ENCODE data around the gene UBE3D.
A peak's percentile ranks its signal among the peaks of the same experiment; 100 is the strongest.

Gene UBE3D, protein sequence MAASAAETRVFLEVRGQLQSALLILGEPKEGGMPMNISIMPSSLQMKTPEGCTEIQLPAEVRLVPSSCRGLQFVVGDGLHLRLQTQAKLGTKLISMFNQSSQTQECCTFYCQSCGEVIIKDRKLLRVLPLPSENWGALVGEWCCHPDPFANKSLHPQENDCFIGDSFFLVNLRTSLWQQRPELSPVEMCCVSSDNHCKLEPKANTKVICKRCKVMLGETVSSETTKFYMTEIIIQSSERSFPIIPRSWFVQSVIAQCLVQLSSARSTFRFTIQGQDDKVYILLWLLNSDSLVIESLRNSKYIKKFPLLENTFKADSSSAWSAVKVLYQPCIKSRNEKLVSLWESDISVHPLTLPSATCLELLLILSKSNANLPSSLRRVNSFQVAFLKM

DNA sequence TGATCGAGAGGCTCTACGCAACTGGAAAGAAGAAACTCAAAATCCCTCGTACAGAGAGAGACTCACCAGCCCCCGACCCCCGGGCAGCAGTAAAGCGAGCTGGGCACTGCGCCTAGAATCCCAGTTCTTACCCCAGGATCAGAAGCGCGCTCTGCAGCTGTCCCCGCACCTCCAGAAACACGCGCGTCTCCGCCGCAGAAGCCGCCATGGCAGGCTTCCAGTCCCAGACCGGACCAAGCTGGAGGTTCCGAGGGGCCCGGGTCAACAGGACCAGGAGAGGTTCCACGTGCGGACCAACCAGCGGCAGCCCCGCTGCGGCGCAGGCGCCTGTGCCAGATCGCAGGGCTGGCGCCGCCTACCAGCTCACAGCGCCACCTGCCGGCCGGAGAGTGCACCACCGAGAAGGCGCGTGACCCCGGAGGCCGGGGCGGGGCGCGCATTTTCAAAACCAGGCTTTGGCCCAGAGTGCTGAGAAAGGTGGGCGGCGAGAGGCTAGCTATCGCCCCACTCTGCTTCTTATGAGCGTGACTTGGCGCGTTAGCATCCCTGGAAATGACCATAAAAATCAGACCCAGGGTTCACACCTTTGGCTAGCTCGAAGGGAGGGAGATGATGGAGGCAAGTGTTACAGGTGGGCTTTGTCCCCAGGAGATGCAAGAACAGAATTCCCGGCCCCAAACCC lies at the start of gene UBE3D:
Gene UBE3D, minus strand, starts transcription at position 331 of the 682 bp plus-strand sequence. Its CDS starts 123 bp downstream, at position 208.
- peak; percentile 89 for DNase-seq (ENCODE audit: low spot score)

DNA sequence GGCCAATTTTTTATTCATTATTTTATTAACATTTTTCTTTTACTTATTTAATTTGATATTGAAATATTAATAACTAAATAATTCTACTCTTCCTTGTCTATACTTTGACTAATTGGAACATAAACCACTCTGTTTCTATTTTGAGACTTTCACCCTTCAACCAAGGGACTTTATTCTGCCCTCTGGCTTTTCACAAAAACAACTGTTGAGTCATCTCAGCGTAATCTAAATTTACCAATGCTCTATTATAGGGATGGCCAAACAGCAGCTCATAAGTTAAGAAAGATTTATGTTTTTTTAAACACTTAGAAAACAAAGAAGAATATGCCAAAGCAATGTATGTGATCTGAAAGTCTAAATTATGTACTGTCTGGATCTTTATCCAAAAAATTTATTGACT lies 48.5 kb upstream of the UBE3D start:
- no peak for DNase-seq (ENCODE audit: low spot score)

DNA sequence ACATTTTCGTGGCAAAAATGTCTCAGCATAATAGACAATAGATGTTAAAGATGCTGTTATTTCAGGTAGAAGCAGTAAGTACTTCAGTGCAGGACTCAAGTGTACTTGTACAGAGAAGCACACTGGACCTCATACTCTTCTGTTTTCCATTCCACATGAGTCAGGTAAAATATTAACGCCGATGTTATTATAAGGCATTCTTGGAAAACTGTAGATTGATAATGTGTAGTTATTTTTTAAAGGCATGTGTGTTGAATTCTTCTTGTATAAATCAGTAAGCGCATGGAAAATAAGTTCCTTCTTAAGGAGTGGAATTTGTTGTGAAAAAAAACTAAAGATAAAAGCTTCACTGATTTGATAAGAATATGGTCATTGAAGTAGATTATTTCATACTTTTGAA lies 47.6 kb upstream of the UBE3D start:
- no peak for DNase-seq (ENCODE audit: low spot score)

DNA sequence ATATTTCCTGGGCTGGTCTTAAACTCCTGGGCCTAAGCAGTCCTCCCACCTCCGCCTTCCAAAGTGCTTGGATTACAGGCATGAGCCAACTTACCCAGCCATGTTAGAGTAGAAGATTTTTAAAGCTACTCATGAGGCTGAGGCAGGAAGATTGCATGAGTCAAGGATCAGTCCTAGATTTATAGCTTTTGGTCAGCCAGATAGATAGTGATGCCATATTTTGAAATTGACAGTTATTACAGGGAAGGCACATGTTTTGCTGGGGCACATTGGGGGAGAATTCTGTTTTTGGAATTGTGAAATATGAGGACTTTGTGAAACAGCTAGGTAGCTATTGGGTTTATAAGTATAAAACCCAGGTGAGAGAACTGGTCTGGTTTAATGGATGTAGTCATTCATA lies 42.7 kb upstream of the UBE3D start:
- no peak for DNase-seq (ENCODE audit: low spot score)

DNA sequence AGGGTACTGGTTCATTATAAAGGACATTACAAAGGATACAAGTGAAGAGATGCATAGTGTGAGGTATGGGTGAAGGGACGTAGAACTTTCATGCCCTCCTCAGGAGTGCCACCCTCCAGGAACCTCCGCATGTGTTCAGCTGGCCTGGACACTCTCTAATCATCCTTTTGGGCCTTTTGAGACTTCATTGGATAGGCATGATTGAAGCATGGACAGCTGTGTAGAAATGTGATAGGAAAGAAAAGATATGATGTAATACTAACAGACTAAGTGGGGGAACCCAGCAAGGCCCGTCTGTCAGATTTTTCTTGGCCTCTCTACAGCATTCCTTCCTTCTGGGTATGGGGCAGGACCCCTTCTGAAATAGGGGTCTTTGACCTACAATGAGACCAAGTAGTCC lies 32.9 kb upstream of the UBE3D start:
- no peak for DNase-seq (ENCODE audit: low spot score)

DNA sequence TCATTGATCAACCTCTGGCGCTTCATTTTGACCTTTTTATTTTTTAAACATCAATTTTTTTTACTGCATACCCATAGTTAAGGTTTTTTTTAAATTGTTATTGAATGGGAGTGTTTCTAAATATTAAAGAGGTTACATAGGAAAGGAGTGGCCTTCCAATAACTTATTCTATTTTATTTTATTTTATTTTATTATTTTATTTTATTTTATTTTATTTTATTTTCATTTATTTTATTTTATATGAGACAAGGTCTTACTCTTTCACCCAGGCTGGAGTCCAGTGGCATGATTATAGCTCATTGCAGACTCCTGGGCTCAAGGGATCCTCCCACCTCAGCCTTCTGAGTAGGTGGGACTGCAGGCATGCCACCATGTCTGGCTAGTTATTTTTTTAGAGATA lies 32.0 kb upstream of the UBE3D start:
- DNase-seq (ENCODE audit: low spot score): no peak

DNA sequence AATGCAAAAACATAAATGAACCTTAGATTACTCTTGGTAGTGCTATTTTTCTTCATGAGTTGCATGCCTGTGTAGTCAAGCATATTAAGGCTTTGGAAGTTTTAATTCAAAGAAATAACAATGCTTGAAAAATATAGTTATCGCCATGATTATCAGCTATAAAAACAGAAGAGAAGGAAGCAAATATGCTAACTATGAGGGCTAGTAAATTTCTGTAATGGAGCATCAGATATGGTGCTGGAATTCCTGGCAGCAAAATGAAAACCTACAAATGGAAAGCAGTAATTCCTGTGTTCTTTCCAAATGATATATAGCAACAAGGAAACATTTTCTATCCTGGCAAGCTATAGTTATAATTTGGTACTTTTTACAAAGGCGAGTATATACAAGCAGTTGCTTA lies 31.6 kb upstream of the UBE3D start:
- no peak for DNase-seq (ENCODE audit: low spot score)

DNA sequence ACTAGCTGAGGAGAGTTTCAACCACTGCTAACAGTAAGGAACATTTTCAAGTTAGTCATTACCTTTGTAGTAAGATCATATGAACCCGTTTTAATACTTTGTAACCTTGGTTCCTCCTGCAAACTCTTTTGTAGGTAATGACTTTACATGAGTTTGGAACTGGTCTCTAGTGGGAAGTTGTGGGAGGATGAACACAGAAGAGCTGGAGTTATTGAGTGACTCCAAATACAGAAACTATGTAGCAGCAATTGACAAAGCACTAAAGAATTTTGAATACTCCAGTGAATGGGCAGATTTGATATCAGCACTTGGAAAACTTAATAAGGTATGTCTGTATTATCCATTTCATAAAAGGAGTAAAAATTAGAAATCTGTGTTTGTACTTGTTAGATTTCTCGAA lies 31.1 kb upstream of the UBE3D start:
- DNase-seq (ENCODE audit: low spot score): no peak

DNA sequence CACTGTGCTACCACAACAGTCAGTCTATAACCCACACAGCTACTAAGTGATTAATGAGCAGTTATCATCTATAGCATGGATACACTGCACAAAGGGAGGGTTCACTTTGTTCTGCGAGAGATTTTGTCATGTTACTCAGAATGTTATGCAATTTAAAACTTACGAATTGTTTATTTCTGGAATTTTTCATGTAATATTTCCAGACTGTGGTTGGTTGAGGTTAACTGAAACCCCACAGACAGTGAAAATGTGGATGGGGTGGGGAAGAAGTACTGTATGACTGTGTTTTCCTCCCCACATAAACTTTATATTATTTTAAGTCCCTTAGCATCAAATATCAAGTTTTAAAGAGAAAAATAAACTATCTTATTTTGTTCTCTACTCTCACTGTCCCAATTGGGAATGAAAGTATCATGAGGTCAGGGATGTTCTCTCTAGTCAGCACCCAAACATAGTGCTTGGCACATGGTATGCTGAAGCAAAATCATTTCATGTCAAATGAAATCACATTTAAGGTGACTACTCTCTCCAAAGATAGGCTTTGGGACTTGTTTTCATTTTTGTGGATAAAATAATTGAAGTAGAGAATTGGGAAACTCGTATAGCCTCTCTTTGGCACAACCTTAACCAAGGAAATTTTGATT lies 27.2 kb upstream of the UBE3D start:
- no peak for DNase-seq (ENCODE audit: low spot score)

DNA sequence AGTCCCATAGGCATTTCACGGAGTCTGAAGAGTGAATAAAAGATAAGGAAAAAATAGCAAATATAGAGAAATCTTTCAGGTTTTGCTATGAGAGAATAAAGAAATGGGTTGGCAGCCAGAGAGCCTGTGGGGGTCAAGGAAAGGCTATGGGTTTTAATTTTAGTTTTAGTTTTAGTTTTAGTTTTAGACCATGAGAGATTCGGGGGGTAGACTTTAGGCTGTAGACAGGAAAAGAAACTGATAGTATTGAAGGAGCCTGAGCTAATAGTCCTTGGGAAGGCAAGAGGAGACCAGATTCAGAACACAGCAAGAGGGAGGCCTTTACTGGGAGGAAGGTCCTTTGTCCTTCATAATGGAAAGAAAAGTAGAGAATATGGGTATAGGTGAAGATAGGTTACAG lies 21.1 kb upstream of the UBE3D start:
- DNase-seq (ENCODE audit: low spot score): no peak

DNA sequence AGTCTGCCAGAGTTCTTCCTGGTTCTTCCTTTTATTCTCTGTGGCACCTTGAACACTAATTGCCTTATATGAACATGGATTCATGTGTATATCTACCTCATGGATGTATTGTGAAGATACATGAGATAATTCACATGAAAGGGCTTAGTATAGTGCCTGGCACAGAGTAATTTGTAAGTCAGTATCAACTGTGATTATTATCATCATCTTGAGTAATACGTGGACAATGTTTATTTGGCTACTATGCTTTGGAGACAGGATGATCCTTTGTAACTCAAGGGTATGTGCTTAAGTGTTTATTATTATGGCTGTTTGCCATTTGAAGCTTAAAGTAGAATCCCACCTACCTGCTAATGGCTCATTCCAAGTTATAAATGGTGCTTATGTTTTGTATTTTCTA lies 17.8 kb upstream of the UBE3D start:
- DNase-seq (ENCODE audit: low spot score): no peak

DNA sequence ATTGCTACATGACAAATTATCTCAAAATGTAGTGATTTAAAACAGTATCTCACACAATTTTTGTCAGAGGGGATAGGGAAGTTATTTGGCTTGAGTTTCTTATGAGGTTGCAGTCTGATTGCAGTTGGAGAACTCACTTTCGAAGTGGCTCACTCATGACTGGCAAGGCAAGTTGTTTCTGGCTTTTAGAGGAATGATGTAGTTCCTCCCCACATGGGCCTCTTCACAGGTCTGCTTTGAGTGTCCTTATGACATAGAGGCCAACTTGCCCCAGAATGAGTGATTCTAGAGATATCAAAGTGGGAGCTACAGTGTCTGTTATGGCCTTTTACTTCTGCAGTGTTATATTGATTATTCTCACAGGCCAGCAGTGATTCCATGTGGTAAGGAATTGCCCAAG lies 8.0 kb upstream of the UBE3D start:
- no peak for DNase-seq (ENCODE audit: low spot score)

DNA sequence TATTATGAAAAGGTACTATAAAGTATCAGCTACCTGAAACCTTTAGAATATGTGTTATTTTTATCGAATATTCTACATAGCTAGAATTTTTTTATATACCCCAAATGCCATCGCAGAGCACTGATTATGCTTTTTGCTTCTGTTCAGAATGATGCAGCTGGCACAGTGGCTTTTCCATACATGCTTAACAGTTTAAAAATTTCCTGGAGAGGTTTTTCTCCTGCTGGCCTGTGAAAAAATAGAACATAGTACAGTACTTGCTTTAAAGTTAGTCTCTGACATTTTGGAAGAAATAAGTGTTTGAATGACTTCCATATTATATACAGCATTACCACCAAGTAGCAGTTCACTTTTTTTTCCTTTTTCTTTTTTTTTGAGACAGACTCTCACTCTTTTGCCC lies 7.1 kb upstream of the UBE3D start:
- no peak for DNase-seq (ENCODE audit: low spot score)

DNA sequence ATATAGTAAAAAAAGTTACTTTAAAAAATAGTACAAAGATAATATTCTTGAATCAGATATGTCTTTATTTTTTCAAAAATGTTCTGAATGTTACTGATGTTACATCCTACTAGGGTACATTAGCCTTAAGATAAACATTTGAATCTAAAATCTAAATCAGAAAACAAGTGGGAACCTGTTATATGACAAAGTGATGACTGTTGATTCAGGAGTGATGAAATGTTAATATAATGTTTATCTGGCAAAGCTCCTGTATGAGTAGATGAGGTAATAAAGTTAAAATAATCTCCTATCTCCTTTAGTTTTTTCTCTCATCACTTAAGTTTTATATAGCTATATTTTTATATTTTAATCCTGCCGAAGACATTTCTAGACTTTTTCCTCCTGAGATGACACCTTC lies 6.1 kb upstream of the UBE3D start:
- DNase-seq (ENCODE audit: low spot score): no peak

DNA sequence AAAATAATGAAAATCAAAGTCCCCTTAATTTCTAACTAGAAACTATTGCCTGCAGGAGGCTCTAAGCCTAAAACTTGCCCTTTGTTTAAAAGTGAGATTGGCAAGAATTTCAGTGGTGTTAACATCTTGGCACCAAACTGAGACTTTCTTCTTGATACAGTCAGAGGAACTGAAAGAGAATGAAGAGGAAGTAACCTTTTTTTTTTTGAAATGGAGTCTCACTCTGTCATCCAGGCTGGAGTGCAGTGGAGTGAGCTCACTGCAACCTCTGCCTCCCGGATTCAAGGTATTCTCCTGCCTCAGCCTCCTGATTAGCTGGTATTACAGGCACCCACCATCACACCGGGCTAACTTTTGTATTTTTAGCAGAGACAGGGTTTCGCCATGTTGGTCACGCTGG lies 5.4 kb upstream of the UBE3D start:
- no peak for DNase-seq (ENCODE audit: low spot score)

DNA sequence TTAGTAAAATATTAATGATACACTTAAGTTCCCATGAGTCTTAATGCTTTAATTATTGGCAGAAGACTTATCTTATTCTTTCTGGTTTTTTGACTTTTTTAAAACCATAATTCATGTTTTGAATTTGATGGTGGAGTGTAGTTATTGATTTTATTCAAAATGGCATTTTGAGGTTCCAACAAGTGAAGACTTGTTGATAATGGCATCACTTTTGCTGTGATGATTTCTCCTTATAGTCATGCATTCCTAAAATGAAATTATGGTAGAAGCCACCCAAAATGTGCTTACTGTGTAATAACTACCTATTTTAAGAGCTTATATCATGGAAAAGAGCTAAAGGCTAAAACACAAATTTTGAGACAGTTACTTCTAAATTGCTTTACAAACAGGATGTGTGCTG lies 4.0 kb upstream of the UBE3D start:
- no peak for DNase-seq (ENCODE audit: low spot score)

DNA sequence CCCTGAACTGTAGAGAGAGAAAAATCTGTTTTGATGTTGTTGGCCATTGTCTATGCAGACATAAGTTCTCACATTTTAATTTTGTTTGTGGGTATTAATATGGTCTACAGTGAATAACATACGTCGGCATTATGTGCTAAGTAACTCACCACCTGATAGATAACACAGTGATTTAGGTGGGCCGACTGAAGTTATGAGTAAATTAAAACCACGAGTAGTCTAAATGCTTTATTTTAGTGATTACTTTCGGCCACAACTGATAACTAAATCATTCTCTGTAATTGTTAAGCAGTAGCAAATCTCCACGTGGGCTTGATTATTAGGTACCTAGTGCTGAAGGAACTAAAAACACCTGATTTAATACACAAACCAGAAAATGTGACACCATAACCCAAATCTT lies 3.0 kb upstream of the UBE3D start:
- DNase-seq (ENCODE audit: low spot score): no peak

DNA sequence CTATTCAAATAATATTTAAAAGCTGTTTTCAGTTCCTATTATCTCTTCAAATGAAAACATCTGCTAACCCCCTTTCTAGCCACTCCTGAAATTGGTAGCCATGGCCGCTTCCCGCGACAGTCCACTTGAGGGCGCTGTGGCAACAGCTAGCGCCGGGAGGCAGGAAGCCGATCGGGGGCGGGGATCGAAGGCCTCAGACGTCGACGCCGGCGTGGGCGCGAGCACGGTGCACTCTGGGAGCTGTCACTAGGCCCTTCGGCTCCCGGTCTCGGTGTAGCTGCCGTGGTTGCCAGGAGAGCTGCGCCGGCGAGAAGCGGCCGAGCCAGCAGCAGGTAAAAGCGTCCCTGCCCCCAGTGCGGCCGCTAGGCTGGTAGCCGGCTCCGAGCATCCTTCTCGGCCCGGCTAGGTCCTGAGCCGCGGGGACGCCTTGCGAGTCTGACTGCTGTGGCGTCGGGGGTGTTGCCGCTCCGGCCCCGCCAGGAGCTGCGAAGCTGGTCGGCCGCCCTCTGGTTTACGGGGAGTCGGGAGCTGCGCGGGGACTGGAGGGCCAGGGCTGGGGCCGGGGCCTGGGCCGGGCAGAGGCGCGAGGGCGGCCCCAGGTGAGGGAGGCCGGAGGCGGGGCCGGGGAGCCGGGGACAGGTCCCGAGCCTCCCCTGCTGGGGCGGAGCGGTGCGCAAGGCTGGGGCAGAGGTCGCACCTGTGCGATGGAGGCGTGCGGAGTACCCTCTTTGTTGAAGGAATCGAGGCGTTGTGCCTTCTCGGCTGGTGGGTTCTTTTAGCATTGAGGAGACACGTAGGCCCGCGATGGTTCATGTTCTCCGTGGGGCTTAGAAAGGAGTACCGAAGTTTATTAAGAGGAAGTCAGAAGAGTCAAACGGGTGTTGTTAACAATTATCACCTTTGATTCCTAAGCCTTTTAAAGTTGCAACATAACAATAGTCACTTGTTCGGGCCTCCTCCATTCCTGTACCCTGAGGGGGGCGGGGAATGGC lies 2.1 kb upstream of the UBE3D start, which contains the start of gene DOP1A:
Gene DOP1A, plus strand, starts transcription at position 224 of the 992 bp plus-strand sequence. CDS start 29,307 bp downstream, outside the sequence.
- DNase-seq (ENCODE audit: low spot score): peak; percentile 97

DNA sequence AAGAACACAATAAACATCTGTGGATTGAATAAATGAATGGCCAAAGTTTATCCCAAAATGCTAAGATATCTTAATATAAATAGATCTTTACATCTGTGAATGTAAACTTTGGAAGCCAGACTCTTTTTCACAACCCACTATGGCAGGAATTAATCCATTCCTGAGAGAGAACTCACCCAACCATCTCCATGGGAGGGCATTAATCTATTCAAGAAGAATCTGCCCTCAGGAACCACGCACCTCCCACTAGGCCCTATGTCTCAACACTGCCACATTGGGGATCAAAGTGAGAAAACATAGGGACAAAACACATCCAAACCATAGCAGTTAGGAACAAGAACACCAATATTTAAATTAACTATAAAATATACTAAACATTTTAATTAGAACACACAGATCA lies 3.4 kb downstream of the UBE3D start:
- no peak for DNase-seq (ENCODE audit: low spot score)

DNA sequence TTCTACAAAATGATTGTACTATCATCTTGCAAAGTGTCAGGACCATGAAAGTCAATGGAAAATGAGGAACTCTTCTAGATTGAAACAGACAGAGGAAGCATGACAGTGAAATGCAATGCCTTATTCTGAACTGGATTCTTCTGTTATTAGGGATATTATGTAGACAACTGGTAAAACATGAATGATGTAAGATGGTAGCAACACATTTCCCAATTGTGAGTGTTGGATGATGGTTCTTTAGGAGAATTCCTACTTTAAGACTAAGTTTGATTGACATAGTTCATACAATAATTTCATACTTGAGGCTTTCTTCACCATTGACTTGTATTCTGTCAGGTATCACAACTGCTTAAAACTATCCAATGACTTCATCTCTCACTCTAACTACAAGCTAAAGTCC lies 4.5 kb downstream of the UBE3D start:
- no peak for DNase-seq (ENCODE audit: low spot score)

DNA sequence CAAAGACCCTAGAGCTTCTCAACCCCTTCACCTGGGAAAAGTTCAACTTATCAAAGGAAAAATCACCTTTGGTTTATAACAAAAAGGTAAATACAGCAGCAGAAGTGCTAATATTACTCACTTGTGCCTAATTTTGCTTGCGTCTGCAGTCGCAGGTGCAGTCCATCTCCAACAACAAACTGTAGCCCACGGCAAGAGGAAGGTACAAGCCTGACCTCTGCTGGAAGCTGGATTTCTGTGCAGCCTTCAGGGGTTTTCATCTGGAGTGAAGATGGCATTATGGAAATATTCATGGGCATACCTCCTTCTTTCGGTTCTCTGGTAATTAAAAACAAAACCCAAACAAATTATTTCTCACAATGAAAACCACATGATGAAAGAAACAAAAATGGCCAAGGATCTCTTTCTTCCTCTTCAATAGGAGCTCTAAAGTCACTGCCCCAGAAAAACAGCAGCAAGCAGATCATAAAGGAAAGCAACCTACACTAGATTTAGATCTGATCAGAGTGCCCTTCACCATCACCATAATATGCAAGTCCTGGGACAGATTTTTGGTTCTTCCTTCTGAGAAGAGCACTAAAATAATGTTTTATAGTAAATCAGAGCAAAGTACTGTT lies 7.8 kb downstream of the UBE3D start:
- peak; percentile 26 for DNase-seq (ENCODE audit: low spot score)

Data from LoVo (cell line).